ENCODE results near the gene CYBC1.

Gene CYBC1

DNA sequence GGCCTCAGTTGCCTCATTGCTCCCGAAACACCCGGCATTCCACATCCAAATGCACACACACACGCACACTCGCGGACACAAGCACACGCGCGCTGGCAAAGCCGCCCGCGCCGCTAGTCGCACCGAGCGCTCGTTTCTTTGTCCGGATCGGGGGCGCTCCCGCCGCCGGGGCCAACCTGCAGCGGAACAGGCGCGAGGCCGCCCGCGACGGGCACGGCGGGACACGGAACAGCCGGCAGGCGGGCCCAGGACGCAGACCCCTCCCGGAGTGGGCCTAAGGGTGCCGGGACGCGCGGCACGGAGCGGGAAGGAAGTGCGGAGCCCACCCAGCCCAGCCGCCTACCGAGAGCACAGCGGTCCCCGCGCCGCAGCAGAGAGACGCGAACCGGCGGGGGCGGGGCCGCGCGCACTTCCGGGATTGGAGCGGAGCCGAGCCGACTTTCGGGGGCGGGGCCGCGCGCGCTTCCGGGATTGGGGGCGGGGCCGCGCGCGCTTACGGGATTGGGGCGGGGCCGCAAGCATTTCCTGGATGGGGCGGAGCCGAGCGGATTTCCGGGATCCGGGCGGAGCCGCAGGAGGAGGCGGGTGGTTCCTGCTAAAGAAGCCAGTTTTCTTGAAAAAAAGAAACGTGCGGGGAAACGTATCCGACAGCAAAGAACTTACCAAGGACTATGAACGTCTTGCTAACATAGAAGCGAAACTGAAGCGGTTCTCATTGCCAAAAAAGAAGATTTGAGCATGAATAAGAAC is at the start of gene CYBC1:
Gene CYBC1 (minus strand): TSS at position 396 of the 750 bp plus-strand sequence. CDS start 1,498 bp downstream, outside the sequence.
- DNase-seq (ENCODE audit: low read depth), result peak; percentile 80
- TF ChIP-seq, protein P1, sequence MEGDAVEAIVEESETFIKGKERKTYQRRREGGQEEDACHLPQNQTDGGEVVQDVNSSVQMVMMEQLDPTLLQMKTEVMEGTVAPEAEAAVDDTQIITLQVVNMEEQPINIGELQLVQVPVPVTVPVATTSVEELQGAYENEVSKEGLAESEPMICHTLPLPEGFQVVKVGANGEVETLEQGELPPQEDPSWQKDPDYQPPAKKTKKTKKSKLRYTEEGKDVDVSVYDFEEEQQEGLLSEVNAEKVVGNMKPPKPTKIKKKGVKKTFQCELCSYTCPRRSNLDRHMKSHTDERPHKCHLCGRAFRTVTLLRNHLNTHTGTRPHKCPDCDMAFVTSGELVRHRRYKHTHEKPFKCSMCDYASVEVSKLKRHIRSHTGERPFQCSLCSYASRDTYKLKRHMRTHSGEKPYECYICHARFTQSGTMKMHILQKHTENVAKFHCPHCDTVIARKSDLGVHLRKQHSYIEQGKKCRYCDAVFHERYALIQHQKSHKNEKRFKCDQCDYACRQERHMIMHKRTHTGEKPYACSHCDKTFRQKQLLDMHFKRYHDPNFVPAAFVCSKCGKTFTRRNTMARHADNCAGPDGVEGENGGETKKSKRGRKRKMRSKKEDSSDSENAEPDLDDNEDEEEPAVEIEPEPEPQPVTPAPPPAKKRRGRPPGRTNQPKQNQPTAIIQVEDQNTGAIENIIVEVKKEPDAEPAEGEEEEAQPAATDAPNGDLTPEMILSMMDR (IDR thresholded peaks at IDR 0.05; ENCODE audit: low read depth, low read length, missing control alignments), result no peak
- H3K4me3 ChIP-seq (ENCODE audit: low read depth, low read length), result peak within 1 kb of the TSS; percentile 59

DNA sequence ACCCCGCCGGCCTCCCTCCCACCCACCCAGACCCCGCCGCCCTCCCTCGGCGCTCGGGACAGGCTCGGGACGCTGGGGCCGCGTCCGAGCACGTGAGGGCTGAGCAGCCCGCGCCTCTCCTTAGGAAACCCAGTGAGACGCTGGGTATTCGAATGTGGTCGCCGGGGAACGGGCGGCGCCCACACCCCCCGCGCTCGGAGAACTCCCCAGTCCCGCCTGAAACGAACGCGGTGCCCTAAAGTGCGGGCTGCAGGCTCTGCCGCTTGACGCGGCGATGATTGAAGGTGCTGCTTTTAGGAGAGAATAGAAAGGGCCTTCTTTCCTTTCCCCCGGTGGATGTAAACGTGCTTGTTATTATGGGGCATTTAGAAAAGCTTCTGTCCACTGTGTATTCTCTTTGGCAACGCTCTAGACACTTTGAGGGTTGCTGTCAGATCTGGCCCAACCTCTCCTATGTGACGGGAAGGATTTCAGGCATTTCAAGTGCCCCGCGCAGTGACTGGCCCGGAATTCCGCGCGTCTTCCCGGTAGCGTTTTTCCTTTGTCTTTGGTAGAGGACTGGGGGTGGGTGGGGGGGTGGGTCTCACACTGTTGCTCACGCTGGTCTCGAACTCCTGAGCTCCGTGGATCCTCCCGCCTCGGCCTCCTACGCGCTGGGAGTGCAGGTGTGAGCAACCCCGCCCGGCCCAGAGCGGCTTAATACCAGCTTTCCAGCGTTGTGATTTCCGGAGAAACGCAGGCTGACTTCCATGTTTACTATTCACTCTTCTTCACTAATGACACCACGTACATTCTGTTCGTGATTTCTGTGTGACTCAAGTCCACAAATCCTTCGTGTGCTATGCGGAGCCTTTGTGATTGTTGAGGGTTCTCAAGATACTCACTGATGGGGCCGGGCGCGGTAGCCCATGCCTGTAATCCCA is 47.2 kb upstream of the CYBC1 start:
- TF ChIP-seq, protein P1 (IDR thresholded peaks at IDR 0.05; ENCODE audit: low read depth, low read length, missing control alignments), result no peak
- DNase-seq (ENCODE audit: low read depth), result no peak
- peak overlapping the region; percentile 50 for H3K4me3 ChIP-seq (ENCODE audit: low read depth, low read length)

DNA sequence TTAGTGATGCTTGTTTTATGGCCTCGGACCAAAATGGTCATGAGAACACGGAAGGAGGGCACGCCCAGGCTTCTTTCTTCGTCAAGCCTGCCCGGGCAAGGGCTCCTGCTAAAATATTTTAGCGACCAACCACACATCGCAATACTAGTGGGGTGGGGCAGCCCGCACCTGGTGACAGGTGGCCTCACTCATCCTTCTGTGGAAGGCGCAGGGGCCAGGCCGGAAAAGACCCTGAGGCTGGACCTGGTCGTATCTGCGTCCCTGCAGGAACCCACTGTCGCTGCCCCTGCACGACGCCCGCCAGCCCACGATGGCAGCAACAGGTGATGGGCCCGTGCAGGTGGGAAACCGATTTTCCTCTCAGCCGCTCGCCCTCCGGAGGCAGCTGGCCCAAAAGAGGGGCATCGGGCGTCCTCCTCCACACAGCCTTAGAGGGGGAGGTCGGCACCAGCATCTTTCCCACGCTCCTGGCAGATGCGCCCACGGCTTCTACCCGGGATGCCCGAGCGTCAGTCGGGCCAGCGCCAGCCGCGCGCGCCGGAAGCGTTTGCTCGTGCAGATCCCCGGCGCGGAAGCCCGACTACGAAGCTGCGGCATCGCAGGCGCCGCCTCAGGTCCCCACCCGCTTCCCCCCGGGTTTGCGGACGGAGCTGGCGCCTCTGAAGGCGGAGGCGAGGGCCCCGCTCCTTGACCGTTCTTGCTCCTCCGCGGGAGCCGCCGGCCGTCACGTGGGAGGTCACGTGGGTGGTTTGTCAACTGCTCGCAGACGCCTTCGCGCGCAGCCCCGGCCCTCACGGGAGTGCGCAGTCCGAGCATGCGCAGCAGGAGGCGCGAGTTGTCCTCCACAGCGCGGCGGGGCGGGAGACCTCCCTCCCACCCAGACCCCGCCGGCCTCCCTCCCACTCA is 46.2 kb upstream of the CYBC1 start:
- H3K4me3 ChIP-seq (ENCODE audit: low read depth, low read length), result peak overlapping the region; percentile 59
- TF ChIP-seq, protein P1 (IDR thresholded peaks at IDR 0.05; ENCODE audit: low read depth, low read length, missing control alignments), result no peak
- DNase-seq (ENCODE audit: low read depth), result peak; percentile 86

DNA sequence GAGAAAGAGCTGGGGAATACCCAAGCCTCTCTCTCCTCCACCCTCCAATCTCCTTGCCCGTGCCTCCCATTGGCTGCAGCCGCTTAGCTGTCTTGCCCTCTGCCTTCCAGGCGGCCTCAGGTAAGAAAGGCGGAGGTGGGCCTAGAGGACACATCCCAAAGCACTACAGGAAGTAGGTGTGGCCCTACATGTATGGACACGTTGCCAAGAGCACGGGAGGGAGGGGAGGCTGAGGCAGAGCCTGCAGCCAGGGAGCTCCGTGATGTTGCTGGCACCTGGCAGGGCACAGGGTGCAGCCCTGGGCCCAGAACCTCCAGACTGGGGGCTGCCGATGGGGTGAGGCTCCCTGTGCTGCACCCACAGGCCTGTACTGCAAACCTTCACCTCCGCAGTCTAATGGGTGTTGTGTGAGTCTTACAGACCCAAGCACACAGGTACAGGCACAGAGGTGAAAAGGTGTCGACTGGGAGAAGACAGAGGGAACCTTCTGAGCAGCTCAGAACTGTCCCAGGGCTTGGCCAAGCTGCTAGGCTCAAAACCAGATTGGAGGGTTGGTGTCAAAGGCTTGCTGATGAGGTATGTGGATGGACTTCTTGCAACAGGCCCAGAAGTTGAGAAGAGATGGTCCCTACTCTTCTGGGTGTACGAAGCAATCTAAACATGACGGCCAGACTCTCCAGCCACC is 45.4 kb upstream of the CYBC1 start:
- no peak overlapping the region for H3K4me3 ChIP-seq (ENCODE audit: low read depth, low read length)
- TF ChIP-seq, protein P1 (IDR thresholded peaks at IDR 0.05; ENCODE audit: low read depth, low read length, missing control alignments), result no peak
- DNase-seq (ENCODE audit: low read depth), result no peak

DNA sequence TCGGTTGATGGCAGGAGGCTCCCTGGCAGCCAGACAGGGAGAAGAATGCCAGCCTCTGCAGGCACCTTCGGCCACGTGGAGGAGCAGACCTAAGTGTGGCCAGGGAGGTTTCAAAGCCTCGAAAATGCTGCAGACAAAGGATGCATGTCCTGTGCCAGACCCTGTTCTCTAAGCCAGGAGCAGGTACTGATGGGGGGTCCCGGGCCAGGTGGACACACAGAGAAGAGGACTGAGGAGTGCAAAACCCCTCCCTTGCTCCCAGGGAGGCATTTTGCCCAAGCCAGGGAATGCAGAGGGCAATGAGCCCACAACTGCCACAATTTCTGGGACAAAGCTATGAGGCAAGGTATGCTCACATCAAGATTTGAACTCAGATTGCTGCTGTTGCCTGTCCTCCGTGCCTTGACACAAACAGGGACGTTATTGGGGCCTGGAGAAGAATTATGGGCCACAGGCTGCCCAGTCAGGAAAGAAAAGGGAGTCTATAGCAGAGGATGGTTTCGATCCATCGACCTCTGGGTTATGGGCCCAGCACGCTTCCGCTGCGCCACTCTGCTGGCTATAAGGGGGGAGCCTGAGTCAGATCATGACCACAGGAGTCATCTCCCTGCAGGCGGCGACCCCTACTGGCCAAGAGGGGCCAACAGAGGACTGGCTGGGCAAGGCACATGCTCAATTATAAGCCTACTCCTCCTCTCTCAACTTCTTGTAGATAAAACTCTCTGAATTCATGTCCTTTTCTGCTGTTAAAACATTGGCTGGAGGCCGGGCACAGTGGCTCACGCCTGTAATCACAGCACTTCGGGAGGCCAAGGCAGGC is 43.9 kb upstream of the CYBC1 start:
- DNase-seq (ENCODE audit: low read depth), result peak; percentile 92
- TF ChIP-seq, protein P1 (IDR thresholded peaks at IDR 0.05; ENCODE audit: low read depth, low read length, missing control alignments), result peak; percentile 97
- H3K4me3 ChIP-seq (ENCODE audit: low read depth, low read length), result no peak overlapping the region; the same call in none of the 2 replicates
